NCI-H524 treated with DMSO at 0.1 percent for 48 hours (cell line): ENCODE data around the gene TUB.

ENCODE experiments used
- DNase-seq: peaks from one replicate; lab custom pipeline; 2025; lab: John Stamatoyannopoulos, UW

TUB gene

DNA sequence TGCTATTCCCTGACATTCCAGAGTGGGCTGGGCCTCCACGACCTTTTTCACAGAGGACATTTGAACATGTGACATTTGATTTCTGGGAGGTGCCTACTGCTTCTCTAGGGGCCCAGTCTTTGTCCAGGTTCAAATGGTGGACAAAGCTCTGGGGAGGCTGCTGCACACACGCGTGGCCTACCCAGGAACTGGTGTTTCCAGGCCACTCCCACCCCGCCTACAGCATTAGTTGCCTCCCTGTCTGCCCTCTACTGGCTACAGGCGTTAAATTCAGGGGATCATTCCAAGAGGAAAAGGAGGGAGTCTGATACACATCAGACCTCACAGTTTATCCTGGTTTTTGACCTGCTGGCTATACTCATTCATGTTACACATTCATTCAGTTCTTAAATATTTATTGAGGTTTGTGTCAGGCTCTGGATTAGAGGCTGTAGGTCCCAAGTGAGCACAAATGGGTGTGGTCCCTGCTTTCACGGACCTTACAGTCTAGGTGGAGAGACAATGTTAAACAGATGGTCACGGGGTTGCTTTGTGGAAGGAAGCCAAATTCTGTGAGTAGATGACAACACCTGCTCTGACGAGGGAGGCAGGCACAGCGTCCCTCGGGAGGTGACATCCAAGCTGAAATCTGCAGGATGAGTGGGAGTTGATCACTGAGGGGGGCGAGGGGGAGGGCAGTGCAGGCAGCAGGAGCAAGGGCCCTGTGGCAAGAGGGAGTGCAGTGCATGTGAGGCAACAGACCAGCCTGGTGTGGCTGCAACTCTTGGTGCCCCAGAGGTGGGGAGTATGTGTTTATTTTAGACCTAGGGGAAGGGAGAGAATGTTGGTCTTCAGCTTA, 11.8 kb downstream of the TUB start:
- no peak for DNase-seq

DNA sequence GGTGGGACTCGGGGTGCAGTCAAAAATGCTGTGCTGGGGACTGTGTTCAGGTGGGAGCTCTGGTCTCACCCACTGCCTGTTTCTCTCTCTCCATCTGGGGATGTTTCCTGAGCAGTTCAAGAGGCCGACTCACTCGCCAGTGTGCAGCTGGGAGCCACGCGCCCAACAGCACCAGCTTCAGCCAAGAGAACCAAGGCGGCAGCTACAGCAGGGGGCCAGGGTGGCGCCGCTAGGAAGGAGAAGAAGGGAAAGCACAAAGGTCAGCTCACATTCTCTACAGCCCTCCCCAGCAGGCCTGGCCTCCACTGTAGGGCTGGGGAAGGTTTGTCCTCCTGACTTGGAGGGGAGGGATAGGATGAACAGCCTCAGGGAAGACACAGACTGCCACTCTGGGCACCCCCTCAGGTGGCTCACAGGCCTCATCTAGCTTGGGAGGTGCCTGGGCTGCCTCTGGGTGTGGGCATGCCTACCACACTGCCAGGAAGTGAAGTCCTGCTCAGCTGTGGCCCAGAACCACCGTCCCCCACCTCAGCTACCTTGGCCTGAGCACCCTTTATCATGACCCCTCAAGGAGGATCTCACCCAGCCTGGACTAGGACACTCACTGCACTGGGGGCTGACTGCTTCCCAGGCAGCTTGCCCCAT, 13.0 kb downstream of the TUB start:
- DNase-seq: no peak

DNA sequence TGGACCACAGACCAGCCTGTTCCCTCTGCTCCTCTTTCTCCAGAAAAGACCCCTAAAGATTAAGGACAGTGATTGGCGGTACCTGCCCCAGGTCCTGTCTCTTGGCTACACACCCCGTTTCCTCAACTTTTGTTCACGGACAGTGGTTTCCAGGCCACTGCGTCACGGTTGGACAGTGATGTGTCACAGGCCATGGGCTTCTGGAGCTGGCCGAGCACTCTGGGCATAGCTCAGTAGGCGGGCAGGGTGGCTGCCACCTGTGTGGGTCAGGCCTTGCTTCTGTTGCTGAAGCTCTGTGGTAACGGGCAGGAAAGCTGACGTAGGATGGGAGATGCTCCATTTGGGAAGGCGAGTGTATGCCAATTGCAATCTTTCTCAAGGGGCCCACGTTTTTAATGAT, 13.6 kb downstream of the TUB start:
- no peak for DNase-seq

DNA sequence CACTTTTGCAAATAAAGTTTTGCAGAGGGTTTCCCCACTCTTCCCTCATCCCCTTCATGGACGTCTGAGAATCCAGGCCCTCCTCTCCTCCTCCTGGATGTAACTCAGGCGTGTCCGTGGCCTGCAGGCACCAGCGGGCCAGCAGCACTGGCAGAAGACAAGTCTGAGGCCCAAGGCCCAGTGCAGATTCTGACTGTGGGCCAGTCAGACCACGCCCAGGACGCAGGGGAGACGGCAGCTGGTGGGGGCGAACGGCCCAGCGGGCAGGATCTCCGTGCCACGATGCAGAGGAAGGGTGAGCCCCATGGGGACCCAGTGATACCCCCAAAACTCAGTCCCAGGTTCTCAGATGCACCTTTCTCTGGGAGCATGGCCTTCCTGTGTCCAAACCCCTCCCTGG, 14.4 kb downstream of the TUB start:
- no peak for DNase-seq

DNA sequence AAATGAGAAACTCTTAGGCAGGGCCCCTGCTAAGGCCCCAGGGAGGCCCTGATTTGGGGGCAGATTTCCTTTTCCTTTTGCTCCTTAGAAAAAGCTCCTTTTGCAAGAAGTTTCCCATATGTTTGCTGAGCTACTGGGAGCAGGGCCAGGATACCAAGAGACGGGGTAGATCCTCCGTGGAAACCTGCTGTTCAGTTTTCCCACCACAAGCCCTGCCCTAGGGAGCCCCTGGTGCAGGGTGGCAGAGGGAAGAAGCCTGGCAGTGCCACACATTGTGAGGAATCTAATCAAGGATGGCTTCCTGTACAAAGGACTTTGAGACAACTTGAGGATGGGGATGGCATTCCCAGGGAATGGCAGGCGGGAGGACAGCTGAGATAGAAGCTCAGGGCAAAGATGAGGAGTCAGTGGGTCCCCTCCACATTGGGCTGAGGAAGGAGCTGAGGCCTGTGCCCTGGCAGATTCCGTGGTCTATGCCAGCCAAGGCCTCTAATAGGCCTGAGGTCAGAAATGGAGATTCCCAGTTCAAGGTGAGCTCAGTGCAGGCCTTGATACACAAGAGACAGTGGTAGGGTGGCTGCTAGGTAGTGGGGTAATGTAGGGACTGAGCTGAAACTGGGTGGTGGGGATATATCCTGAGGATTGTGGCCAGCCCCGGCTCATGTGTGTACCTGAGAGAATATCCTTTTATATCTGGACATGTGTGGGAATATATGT, 15.0 kb downstream of the TUB start:
- DNase-seq: no peak

DNA sequence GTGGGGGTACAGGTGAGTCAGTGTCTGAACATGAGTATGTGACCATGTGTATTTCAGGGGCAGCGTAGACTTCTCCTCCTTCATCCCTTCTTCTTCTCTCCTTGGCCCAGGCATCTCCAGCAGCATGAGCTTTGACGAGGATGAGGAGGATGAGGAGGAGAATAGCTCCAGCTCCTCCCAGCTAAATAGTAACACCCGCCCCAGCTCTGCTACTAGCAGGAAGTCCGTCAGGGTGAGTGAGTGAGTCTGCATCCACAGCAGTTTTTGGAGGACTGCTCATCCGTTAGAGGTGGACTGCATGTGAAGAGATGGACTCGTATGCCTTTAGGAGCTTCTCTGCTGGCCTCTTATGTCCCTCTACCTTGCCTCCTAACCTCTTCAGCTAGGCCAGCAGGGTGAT, 15.6 kb downstream of the TUB start:
- no peak for DNase-seq

DNA sequence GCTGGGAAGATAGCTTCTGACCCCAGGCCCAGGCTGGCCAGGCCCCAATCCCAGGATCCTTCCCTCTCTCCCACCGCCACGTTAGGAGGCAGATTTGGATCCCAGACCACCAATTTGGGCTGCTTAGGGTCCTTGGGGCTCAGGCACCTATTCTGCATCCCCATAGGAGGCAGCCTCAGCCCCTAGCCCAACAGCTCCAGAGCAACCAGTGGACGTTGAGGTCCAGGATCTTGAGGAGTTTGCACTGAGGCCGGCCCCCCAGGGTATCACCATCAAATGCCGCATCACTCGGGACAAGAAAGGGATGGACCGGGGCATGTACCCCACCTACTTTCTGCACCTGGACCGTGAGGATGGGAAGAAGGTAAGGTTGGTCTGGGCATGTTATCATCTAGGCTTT, 16.1 kb downstream of the TUB start:
- no peak for DNase-seq

DNA sequence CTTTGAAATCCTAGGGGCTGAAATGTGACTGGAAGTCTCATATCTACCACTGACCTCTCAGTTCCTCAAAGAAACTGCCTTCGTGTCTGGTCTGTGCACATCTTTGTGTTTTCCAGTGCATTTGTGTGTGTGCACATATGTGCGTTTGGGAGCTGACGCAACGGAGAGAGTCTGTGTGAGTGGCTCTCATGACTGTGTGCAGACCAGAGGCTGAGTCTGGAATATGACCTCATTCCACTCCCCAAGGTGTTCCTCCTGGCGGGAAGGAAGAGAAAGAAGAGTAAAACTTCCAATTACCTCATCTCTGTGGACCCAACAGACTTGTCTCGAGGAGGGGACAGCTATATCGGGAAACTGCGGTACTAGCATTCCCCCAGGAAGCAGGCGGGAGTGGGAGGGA, 16.5 kb downstream of the TUB start:
- no peak for DNase-seq

DNA sequence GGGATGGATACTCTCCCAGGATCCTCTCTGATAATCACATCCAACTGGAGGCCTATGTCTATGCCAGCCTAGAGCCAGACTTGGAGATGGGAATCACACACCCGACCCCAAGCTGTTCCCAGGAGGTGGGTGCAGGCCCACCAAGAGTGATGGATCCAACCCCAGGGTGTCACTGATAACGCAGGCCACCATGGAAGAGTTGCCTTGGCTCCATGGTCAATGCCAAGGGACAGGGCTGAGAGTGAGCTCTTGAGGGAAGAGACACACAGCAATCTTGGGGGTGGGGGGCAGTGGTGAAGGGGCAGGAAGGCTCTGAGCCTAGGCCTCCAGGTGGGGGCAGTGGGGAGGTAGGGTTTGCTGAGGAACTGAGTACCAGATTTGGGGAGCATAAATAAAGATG, 16.9 kb downstream of the TUB start:
- DNase-seq: no peak

DNA sequence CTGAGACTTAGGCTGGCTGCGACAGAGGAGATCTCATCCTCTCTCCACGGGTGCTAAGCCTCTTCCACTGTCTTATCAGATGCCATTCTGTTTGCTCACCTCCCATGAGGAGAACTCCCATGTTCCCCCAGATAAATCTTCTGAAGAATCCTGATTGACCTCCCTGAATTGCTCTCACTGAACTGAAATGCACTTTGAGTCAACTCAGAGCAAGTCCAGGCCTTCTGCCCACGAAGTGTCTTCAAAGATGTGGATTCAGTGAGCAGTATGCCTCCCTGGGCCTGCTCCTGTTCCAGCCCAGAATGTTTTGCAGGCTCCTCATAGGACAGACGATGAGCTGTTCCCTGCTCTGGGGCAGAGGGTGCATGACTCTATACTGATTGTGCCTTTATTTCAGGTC, 17.4 kb downstream of the TUB start:
- DNase-seq: no peak

DNA sequence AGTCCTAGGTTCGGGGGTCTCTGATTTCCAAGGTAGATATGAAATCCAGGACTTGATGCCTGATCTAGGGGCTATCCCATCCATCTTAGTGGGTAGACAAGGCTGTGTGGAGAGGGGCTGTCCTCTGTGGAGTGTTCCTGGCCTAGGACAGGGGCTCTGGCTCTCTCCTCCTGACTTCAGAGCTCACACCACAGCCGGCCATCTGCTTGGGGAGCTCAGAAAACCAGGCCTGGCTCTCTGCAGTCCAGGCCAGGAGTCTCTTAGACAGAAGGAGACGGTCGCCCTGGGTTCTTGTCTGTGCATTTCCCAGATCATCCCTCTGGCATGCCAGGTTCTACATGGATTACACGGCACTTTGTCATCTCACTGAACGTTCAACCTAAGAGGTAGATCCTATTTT, 17.9 kb downstream of the TUB start:
- no peak for DNase-seq

DNA sequence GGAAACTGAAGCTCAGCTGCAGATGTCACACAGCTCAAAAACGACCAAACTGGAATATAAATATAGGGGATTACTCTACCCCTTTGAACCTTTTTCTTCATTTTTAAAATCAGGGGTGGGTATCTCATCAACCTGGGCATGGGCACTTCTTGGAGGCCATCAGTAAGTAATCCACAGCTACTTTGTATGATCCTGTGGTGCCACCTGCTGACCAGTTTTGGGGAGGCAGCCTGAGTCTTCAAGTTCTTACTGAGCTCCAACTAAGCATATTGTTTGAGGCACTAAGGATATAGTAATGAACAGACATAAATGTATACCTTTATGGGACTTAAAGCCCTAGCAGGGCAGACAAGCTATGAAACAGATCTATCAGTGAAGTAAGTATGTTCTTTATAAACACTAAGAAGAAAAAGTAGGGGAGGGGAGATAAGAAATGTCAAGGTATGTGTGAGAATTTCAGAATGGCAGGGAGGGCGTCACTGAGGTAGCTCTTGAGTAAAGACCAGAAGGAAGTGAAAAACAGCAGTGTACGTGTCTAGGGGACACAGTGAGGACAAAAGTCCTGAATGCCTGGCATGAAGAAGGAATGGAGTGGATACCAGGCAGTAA, 18.4 kb downstream of the TUB start:
- DNase-seq: no peak

DNA sequence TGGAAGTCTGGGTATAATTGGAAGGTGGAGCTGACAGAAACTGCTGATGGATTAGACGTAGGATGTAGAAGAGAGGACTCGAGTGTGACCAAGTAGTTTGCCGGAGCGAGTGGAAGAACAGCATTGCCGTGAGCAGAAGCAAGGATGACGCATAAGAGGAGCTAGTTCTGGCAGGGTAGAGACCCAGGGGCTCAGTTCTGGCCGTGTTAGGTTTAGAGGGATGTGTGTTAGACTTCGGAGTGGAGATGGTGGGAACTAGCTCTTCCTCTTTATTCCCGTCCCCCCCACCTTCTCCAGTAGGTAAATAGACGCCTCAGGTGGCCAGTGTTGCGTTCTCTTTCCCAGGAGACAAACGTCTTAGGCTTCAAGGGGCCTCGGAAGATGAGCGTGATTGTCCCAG, 19.1 kb downstream of the TUB start:
- no peak for DNase-seq

DNA sequence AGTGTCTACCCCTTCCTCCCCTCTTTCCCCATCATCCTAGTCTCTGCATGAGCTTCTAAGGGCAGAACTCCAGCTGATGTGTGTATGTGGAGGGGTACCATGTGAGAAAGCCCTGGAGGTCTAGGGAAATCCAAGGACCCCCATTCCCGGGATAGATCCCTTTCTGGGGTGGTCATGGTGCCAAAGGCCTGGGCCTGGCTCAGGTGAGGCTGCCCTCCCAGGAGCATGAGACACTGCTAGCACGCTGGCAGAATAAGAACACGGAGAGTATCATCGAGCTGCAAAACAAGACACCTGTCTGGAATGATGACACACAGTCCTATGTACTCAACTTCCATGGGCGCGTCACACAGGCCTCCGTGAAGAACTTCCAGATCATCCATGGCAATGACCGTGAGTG, 19.6 kb downstream of the TUB start:
- DNase-seq: no peak

DNA sequence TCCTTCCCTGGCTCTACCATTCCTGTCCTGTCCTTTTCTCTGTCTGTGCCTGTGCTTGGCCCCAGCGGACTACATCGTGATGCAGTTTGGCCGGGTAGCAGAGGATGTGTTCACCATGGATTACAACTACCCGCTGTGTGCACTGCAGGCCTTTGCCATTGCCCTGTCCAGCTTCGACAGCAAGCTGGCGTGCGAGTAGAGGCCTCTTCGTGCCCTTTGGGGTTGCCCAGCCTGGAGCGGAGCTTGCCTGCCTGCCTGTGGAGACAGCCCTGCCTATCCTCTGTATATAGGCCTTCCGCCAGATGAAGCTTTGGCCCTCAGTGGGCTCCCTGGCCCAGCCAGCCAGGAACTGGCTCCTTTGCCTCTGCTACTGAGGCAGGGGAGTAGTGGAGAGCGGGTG, 20.4 kb downstream of the TUB start:
- DNase-seq: no peak

DNA sequence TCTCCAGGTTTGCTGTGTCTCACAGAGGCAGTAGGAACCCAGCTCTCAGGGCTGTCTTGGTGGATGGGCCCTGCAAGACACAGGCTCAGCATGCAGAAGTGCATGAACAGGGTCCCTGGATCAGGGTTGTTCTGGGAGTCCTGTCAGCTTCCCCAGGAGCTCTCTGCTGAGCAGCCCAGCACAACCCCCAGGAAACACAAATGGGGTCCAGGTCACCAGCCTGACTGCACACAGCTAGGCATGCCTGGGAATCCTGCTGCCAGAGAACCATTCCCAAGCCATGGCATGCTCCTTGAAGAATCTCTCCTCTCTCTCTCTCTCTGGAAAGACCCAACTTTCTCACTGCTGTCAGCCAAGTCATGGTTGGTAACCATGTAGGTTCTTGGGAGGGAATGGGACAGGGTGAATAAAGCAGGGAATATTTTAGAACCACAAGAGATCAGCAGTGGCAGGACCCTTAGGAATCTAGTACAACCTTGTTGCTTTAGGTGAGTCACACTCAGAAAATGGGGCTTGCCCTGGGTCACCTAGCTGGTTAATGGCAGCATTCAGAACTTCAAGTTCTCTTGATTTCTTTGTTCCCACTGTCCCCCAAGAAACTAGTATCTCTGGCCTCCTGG, 21.4 kb downstream of the TUB start:
- DNase-seq: no peak

DNA sequence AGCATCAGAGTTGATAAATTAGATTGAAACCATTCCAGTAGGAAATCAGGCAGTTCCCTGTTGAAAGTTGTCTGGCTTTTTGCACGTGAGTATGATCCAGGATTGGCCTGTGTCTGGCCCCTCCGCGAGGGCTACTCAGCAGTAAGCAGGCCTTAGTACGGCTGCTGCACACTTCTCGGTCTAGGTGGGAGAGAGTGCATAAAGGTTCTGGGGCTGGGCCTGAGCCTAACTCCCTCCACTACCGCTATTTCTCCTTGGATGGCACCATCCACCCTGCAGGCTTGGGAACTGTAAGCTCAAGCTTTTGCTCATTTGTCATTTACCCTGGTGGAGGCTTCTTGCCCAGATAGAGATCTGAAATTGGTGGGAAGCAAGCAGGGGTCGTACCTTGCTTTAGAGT, 22.0 kb downstream of the TUB start:
- DNase-seq: no peak

DNA sequence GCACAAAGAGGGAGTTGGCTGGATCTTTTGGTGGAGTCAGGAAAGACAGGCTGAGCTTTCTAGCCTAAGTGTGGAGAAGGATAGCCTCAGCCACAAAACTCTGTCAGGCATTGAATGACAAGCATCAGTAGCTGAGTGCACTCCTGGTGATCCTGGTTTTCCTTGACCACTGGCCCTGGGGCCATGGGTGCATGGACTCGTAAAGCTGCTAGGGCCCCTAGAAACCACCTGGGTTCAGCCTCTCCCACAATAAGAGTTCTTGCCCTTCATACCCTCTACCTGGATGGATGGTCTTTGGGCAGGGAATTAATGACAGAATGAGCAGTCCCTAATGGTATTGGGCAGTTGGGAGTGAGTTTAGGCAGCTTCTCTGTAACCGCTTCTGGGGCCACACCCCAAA, 22.9 kb downstream of the TUB start:
- no peak for DNase-seq

DNA sequence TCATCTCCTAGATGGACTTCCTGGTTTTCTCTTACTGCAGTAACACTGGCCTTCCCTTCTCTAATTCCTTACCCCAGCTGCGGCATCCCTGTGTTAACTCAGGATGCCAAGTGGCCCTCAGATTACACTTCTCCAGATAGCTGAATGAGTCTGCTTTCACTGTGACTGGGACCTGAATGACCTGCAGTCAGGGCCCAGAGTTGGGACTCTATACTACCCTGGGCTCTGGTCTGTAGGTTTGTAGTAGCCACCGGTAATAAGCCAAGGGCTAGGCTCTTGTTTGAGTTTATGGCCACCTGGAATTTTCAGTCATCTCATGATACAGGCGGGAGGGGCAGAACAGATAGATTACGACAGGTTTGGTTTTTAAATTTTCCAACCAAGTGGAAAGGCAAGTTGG, 24.1 kb downstream of the TUB start:
- no peak for DNase-seq

DNA sequence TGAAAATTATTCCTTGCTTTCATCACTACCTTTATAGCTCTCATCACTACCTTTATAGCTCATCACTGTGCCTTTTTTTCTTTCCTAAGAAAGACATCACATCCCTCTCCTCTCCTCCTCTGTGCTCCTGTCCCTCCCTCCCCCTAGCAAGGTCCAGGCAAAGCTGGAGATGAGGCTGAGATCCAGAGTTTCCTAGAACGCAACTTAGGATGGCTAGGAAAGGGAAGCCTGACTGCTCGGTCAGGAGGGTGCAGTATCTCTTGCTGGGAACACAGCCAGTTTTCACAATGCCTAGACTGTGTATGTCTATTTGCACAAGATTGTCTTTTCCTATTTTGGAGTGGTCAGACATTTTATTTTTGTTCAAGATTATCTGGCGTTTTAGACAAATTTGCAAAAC, 24.7 kb downstream of the TUB start:
- no peak for DNase-seq

DNA sequence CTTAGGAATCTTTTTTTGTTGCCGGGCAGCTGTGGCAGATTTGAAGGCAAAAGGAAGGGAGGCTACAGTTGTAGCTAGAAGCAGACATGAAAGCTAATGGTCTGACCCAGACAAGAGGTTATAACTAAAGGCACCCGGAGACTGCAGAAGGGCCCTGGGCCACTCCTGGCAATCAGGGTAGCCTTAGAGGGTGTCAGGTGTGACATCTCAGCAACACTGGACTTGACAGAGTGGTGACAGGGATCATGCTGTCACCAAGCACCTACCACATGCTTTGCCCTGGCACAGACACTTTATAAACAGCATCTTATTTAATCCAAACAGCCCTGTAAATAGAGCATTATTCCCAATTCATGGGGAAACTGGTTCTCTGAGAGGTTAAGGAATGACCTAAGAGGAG, 25.7 kb downstream of the TUB start:
- no peak for DNase-seq

DNA sequence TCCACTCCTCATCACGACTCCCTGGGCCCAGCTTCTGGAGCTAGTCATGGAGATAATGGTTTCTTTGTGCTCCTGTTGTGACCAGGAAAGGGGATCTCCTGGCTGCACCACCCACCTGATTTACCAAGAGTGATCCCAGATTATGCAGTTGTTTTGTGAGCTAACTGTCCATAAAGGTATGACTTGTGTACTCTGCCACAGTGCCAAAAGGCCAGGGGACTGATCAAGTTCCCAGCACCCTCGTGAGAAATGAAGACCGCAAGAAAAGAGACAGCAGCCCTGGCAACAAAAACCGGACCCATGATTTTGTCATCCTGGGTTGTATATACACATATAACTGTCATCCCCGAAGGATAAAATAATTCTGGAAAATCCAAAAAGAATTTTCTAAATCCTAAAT, 26.6 kb downstream of the TUB start:
- DNase-seq: no peak
